Smooth muscle cell (in vitro differentiated cells): ENCODE data around the gene MTMR6. TPM values are rescaled to one million over a fixed set of nuclear protein-coding genes. Genes with fewer than 3 reads are reported as not detected.

Source experiments
- DNase-seq: peaks from one replicate; lab custom pipeline; 2025; ENCODE audit not compliant: unreplicated experiment; lab: John Stamatoyannopoulos, UW
- H2AFZ ChIP-seq: fragments of 200-600 bp; sonication (generic); 2 replicates; pipeline ENCODE4 v1.6.0; 2016; ENCODE audit warnings: antibody characterized with exemption, low read depth, mild to moderate bottlenecking
- H3F3A ChIP-seq: fragments of 200-600 bp; sonication (generic); 2 replicates; pipeline ENCODE4 v1.6.0; 2017; ENCODE audit warnings: antibody characterized with exemption, low read depth
- H3K27ac ChIP-seq: fragments of 200-600 bp; sonication (generic); 2 replicates; pipeline ENCODE4 v1.5.1; 2016; ENCODE audit warnings: low read depth, mild to moderate bottlenecking
- H3K27me3 ChIP-seq: fragments of 200-600 bp; sonication (generic); 2 replicates; pipeline ENCODE4 v1.6.1; 2016; ENCODE audit warnings: low read depth, mild to moderate bottlenecking
- H3K36me3 ChIP-seq: fragments of 200-600 bp; sonication (generic); 2 replicates; pipeline ENCODE4 v1.5.1; 2016; ENCODE audit warnings: low read depth
- H3K4me1 ChIP-seq: fragments of 200-600 bp; sonication (generic); 2 replicates; pipeline ENCODE4 v1.5.1; 2016; ENCODE audit warnings: low read depth
- H3K4me2 ChIP-seq: fragments of 200-600 bp; sonication (generic); 2 replicates; pipeline ENCODE4 v1.6.0; 2016; ENCODE audit warnings: mild to moderate bottlenecking
- H3K4me3 ChIP-seq: fragments of 200-600 bp; sonication (generic); 2 replicates; pipeline ENCODE4 v1.5.1; 2016; ENCODE audit warnings: mild to moderate bottlenecking
- H3K79me2 ChIP-seq: fragments of 200-600 bp; sonication (generic); 2 replicates; pipeline ENCODE4 v1.6.0; 2016; ENCODE audit warnings: low read depth, mild to moderate bottlenecking
- H3K9ac ChIP-seq: fragments of 200-600 bp; sonication (generic); 2 replicates; pipeline ENCODE4 v1.6.0; 2016; ENCODE audit warnings: low read depth
- H3K9me3 ChIP-seq: fragments of 200-600 bp; sonication (generic); replicated peaks from 2 replicates; pipeline ENCODE4 v1.5.1; 2016; ENCODE audit warnings: low read depth
- H4K20me1 ChIP-seq: fragments of 200-600 bp; sonication (generic); 2 replicates; pipeline ENCODE4 v1.6.0; 2016; ENCODE audit warnings: low read depth
- WGBS: methylation state at CpG from one replicate; pipeline ENCODE4 v1.1.7; 2016; ENCODE audit warnings: low lambda C conversion rate; 5-methylcytosine and 5-hydroxymethylcytosine counted together
- polyA plus RNA-seq: library from polyadenylated mRNA; unstranded; fragments of >200 nt; fragmentation: Nextera tagmentation; extraction: Ambion mirVana; gene quantifications from 2 replicates; pipeline ENCODE4 v1.2.1, GENCODE V29; 2016
- total RNA-seq: library from RNA; depleted of rRNA; stranded (reverse); fragments of >200 nt; gene quantifications from 2 replicates; pipeline ENCODE4 v1.2.3, GENCODE V29; 2014
- TF ChIP-seq, protein P1 (sequence below): fragments of 200-600 bp; sonication (generic); IDR thresholded peaks from 2 replicates; pipeline ENCODE4 v1.5.1; 2017; ENCODE audit warnings: borderline replicate concordance, mild to moderate bottlenecking, antibody characterized with exemption; ENCODE audit not compliant: insufficient read depth, poor library complexity, severe bottlenecking

MTMR6 gene
- total and polyA plus RNA-seq, 2 experiments from 2014 or later = 15.1 to 35.4 TPM

DNA sequence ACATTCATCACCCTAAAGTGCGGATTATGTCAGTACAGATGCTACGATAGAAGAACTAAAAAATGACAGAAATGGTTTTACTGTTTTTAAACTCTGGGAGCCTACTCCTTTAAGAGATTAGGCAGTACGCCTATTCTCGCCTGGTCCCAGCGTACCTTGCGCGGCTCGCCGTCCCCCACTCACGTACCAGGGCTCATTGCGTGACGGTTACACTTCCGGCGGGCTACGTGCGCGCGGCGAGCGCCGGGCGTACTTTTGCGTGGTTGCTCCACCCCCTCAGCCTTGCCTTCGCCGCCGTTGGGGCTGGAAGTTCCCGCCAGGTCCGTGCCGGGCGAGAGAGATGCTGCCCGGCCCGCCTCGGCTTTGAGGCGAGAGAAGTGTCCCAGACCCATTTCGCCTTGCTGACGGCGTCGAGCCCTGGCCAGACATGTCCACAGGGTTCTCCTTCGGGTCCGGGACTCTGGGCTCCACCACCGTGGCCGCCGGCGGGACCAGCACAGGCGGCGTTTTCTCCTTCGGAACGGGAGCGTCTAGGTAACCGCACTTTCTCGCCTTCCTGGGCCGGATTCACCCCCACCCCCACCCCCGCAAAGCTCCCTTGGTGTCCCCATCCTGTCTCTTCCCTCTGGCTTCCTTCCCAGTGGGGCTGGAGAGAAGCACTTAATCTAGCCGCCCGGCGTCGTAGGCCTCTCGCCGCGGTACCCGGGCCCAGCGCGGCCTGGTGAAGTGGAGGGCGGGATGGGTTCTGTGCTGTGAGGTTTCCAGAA, 14.2 kb upstream of the MTMR6 start, which contains the start of gene NUP58:
Gene NUP58, plus strand, starts transcription at position 279 of the 767 bp plus-strand sequence. Its CDS starts 149 bp downstream, at position 428.
- Histone ChIP-seq H3K4me2 (peak within 1 kb of the TSS; percentile 93), H3K36me3 (no peaks in the 10 kb centered on the region), H2AFZ (peak within 1 kb of the TSS; percentile 93), H3K9ac (peak within 1 kb of the TSS; percentile 93), H4K20me1 (peaks cover 46% of the 10 kb centered on the region), H3K9me3 (no peaks in the 10 kb centered on the region), H3K79me2 (peaks cover 48% of the 10 kb centered on the region), H3K27me3 (peaks cover 14% of the 10 kb centered on the region), H3F3A (no peaks in the 10 kb centered on the region), H3K27ac (peak within 1 kb of the TSS; percentile 95), H3K4me1 (peaks cover 9% of the 10 kb centered on the region), H3K4me3 (peak within 1 kb of the TSS; percentile 84)
- peak; percentile 76 for DNase-seq
- TF ChIP-seq, protein P1, sequence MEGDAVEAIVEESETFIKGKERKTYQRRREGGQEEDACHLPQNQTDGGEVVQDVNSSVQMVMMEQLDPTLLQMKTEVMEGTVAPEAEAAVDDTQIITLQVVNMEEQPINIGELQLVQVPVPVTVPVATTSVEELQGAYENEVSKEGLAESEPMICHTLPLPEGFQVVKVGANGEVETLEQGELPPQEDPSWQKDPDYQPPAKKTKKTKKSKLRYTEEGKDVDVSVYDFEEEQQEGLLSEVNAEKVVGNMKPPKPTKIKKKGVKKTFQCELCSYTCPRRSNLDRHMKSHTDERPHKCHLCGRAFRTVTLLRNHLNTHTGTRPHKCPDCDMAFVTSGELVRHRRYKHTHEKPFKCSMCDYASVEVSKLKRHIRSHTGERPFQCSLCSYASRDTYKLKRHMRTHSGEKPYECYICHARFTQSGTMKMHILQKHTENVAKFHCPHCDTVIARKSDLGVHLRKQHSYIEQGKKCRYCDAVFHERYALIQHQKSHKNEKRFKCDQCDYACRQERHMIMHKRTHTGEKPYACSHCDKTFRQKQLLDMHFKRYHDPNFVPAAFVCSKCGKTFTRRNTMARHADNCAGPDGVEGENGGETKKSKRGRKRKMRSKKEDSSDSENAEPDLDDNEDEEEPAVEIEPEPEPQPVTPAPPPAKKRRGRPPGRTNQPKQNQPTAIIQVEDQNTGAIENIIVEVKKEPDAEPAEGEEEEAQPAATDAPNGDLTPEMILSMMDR = no peak
- 1% methylated on average over 54 of the region's 64 CpGs for WGBS

DNA sequence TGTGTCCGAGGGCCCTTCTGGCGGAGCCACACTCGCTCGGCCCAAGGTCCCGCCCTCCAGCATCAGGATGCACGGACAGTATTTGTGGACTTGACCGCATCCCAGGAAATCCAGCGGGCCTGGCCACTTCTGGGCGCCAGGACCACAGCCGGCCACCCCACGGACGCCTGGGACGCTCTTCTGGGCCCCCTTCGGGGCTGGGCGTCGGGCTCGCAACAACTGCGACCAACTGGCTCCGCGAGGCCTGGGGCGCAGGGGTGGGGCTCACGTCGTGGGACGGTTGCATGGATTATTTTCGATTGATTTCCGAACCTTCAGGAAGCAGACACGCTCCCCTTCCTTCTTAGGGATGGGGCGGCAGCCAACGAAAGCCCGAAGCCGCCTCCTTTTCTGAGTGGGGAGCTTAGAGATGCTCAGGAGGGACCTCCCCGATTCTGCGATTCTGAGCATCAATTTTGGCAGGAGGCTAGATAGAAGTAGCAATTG, 13.6 kb upstream of the MTMR6 start:
- 87% methylated on average over 33 of the region's 33 CpGs for WGBS

DNA sequence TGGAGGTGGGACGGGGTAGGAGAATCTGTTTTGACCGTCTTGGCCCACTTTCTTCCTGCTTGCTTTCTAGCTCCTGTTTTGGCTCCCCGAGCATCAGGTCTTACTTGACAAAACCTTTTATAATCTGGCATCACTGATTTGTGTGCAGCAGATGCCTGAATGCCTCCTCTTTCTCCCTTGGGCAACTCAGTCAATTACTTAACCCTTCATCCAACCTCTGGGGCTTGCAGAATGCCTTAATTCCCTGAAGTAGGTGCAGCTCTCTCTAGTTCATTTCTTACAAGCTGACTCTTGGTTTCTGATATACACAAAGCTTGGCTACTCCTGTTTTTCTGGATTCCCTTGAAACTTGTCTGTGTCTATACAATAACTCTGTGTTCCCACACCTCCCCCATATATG, 8.4 kb upstream of the MTMR6 start:
- Histone ChIP-seq H2AFZ (no peak overlapping the region), H3K27ac (no peak overlapping the region), H3K9ac (no peak overlapping the region), H4K20me1 (no peaks in the 10 kb centered on the region), H3F3A (no peaks in the 10 kb centered on the region), H3K36me3 (no peaks in the 10 kb centered on the region), H3K9me3 (no peaks in the 10 kb centered on the region), H3K79me2 (no peaks in the 10 kb centered on the region), H3K27me3 (peaks cover 32% of the 10 kb centered on the region), H3K4me2 (no peak overlapping the region), H3K4me3 (no peak overlapping the region), H3K4me1 (no peaks in the 10 kb centered on the region)
- 75% methylated on average over 3 of the region's 3 CpGs for WGBS
- TF ChIP-seq, protein P1 = no peak
- no peak for DNase-seq

More for the DNA sequence above, 13.6 kb upstream of the MTMR6 start:
- H3K4me2 ChIP-seq = peak overlapping the region; percentile 93
- peaks cover 39% of the 10 kb centered on the region for H4K20me1 ChIP-seq
- no peak for DNase-seq
- H3K9me3 ChIP-seq = no peaks in the 10 kb centered on the region
- H3K9ac ChIP-seq = peak overlapping the region; percentile 93
- H3K36me3 ChIP-seq = no peaks in the 10 kb centered on the region
- H3F3A ChIP-seq = no peaks in the 10 kb centered on the region
- peaks cover 20% of the 10 kb centered on the region for H3K27me3 ChIP-seq
- peaks cover 9% of the 10 kb centered on the region for H3K4me1 ChIP-seq
- peak overlapping the region; percentile 93 for H2AFZ ChIP-seq
- peak overlapping the region; percentile 95 for H3K27ac ChIP-seq
- H3K4me3 ChIP-seq = peak overlapping the region; percentile 84
- TF ChIP-seq, protein P1 = no peak
- peaks cover 42% of the 10 kb centered on the region for H3K79me2 ChIP-seq

DNA sequence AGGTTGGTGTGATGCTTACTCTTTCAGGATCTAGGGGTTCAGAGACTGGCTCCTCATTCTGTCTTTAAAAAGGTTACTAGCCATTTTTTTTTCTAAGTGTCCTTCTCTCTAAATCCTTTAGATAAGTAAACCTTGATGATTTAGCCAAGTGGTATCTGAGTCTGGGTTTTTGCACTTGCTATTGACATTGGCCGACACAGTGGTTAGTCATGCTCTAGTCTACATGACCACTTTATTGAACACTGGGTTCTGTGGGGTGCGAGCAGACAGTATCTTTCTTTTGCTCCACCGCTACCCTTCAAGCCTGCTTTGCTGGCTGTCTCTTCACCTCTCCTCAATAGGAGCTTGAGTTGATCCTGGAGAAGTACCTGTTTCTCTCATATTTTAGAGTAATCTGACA, 7.9 kb upstream of the MTMR6 start:
- no peaks in the 10 kb centered on the region for H3K79me2 ChIP-seq
- no peaks in the 10 kb centered on the region for H3F3A ChIP-seq
- H3K9ac ChIP-seq = no peak overlapping the region
- no peaks in the 10 kb centered on the region for H4K20me1 ChIP-seq
- H3K27ac ChIP-seq = no peak overlapping the region
- H3K9me3 ChIP-seq = no peaks in the 10 kb centered on the region
- no peak for DNase-seq
- WGBS = 82% methylated on average over 3 of the region's 3 CpGs
- H3K4me1 ChIP-seq = no peaks in the 10 kb centered on the region
- H2AFZ ChIP-seq = no peak overlapping the region
- no peak overlapping the region for H3K4me2 ChIP-seq
- H3K27me3 ChIP-seq = peaks cover 32% of the 10 kb centered on the region
- H3K4me3 ChIP-seq = no peak overlapping the region
- no peaks in the 10 kb centered on the region for H3K36me3 ChIP-seq
- TF ChIP-seq, protein P1 = no peak
